ENCODE measurements around the gene SLC25A21. TPM values are rescaled to one million over a fixed set of nuclear protein-coding genes. Genes with fewer than 3 reads are reported as not detected.

Gene SLC25A21
- total RNA-seq, 1 donor: 1.3 TPM

DNA sequence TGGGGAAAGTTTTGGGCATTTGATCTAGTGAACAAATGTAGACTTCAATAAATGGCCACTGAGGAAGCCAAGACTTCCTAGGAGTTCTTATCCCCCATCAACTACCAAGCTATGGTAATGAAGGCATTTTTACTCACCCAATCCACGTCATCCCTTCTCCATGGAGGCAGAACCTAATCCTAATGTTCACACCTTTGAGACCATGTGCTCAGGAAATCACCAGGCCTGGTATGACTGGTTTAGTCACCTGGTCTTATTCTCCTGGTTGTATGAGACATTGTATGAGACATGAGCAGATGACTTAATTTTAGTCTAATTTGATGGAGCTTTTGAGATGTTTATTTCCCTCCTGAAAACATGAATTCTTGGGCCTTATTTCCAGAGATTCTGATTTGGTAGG is 422.2 kb downstream of the SLC25A21 start:
- TF ChIP-seq, protein P1, sequence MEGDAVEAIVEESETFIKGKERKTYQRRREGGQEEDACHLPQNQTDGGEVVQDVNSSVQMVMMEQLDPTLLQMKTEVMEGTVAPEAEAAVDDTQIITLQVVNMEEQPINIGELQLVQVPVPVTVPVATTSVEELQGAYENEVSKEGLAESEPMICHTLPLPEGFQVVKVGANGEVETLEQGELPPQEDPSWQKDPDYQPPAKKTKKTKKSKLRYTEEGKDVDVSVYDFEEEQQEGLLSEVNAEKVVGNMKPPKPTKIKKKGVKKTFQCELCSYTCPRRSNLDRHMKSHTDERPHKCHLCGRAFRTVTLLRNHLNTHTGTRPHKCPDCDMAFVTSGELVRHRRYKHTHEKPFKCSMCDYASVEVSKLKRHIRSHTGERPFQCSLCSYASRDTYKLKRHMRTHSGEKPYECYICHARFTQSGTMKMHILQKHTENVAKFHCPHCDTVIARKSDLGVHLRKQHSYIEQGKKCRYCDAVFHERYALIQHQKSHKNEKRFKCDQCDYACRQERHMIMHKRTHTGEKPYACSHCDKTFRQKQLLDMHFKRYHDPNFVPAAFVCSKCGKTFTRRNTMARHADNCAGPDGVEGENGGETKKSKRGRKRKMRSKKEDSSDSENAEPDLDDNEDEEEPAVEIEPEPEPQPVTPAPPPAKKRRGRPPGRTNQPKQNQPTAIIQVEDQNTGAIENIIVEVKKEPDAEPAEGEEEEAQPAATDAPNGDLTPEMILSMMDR (IDR thresholded peaks at IDR 0.05; ENCODE audit: insufficient read depth, low read depth, low read length): no peak
- H3K4me3 ChIP-seq (ENCODE audit: low read depth, low read length): no peak overlapping the region
- no peak for DNase-seq (ENCODE audit: low read depth)

DNA sequence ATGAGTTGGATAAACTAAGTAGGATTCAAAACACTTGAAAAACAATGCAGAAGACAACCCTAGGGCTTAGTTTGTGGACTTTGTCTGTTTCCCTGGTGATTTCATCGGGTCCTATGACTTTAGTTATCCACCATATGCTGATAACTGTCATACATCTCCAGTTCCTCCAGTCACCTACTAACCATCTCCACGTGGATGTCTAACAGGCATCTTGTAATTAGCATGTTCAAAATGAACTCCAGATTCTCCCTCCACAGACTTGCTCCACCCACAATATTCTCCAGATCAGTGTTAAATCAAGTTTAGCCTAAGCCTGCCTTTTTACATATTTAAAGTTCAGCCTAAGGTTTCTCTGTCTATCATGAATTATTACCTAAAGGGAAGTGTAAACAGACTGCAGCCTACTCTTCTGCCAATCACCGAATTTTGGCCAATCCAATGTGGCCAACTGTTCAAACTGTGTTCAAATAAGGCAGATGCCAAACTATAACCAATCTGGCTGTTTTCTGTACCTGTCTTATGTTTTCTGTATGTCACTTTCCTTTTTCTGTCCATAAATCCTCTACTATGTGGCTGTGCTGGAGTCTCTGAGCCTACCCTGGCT is 423.7 kb downstream of the SLC25A21 start:
- TF ChIP-seq, protein P1 (IDR thresholded peaks at IDR 0.05; ENCODE audit: insufficient read depth, low read depth, low read length): no peak
- no peak for DNase-seq (ENCODE audit: low read depth)

DNA sequence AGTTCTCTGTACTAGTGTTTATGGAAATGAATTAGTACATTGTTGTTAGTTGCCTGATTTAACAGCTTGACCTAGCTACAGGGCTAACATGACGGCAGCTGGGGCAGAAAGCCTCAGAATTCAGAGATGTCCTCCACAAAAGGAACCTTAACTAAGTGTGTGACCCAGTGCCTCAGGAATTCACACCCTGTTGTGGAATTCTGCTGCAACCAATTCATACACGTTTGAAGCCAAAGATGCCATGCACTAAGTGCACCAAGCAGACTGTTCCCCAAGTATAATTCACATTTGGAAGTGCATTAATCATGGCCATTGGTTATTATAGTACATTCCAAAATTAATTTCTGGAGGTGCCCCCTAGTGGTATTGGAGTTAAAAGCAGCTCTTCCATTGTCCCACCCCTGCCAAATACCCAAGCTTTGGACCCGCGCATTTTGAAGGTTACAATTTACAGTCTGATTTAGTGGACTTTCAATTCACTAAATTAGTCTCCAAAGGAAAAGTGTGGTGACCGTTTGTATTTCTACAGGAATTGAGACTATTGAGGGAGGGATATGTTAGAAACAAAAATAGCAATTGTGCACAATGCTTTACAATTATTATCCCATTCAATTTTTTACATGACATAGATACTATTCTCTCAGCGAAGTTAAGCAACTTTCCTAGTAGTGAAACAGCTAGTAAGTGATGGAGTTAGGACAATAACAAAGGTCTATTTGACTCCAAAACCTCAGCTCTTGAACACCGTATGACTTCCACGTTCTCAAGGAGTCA is 424.8 kb downstream of the SLC25A21 start:
- TF ChIP-seq, protein P1 (IDR thresholded peaks at IDR 0.05; ENCODE audit: insufficient read depth, low read depth, low read length): peak; percentile 28
- no peak for DNase-seq (ENCODE audit: low read depth)

More for the DNA sequence above, 423.7 kb downstream of the SLC25A21 start:
- no peak overlapping the region for H3K4me3 ChIP-seq (ENCODE audit: low read depth, low read length)

DNA sequence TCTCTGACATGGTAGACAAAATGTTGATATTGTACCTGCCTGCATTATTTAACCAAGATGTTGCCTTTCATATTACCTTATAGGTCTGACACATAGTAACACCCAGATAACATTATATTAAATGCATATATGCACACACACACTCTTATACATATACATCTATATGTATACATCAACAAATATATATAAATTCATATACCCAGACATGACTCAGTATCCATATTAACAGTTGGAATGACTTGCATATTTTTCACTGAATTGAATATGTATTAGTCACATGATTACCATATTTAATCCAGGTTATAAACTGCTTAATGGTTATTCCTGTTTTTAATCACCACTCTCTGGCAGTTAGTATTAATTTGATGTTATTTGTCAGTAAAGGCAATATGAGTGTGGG is 425.5 kb downstream of the SLC25A21 start:
- DNase-seq (ENCODE audit: low read depth): no peak
- no peak overlapping the region for H3K4me3 ChIP-seq (ENCODE audit: low read depth, low read length)
- TF ChIP-seq, protein P1 (IDR thresholded peaks at IDR 0.05; ENCODE audit: insufficient read depth, low read depth, low read length): no peak

More for the DNA sequence above, 424.8 kb downstream of the SLC25A21 start:
- H3K4me3 ChIP-seq (ENCODE audit: low read depth, low read length): no peak overlapping the region

DNA sequence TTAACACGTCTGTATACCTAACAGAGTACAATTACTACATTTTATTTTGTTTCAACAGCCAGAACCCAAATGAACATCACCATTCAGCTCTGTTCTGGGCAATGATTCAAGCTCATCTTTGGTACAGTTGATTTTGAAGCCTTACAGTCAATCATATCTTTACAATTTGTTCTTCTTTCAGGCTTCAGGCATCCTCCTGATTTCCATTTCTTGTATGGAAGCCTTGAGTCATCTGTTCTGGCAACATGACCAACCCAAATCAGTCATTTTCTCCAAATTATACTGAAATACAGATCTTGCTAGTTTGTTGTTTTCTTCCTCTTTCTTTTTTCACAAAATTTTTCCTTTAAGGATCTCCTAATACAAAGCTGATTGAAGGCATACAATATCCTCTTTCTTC is 430.5 kb downstream of the SLC25A21 start:
- TF ChIP-seq, protein P1 (IDR thresholded peaks at IDR 0.05; ENCODE audit: insufficient read depth, low read depth, low read length): no peak
- DNase-seq (ENCODE audit: low read depth): no peak
- H3K4me3 ChIP-seq (ENCODE audit: low read depth, low read length): no peak overlapping the region

DNA sequence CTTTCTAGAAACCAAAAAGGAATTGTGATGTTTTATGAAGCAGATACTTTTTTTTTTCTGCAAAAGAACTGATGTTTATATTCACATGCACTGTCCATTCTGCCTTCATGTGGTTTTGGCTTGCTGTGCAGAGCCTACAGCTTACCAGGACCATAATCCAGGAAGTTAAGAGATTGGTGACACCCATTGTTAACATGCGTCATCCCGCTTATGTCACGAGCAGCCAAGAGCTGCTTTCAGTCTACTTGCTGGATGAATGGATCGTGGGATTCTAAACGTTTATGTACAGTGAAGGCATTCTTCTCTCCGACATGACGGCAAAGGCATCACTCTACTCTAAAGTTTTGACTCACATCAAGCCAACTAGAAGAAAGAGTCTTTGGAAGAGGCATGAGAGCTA is 434.1 kb downstream of the SLC25A21 start:
- no peak for DNase-seq (ENCODE audit: low read depth)
- TF ChIP-seq, protein P1 (IDR thresholded peaks at IDR 0.05; ENCODE audit: insufficient read depth, low read depth, low read length): no peak
- H3K4me3 ChIP-seq (ENCODE audit: low read depth, low read length): no peak overlapping the region

All from fibroblast of villous mesenchyme (primary cell).